SK-N-SH (cell line): ENCODE data around the gene TRIM5. TPM values are rescaled to one million over a fixed set of nuclear protein-coding genes. Genes with fewer than 3 reads are reported as not detected.

Experiments
- CTCF ChIA-PET: fragments of 300-600, 350-600 bp; formaldehyde crosslinking; extraction: SDS; loops from one replicate; lab custom pipeline; 2021; lab: Yijun Ruan, JAX
- POLR2A ChIA-PET: fragments of 350-600 bp; sonication (Branson Sonifier 250); formaldehyde crosslinking; extraction: SDS; loops from one replicate; lab custom pipeline; 2020; ENCODE audit warnings: antibody characterized with exemption, inconsistent platforms; lab: Yijun Ruan, JAX
- DNase-seq: peaks from one replicate; pipeline ENCODE4 v3.0.0; 2012
- H2AFZ ChIP-seq: fragments of 200-600 bp; sonication (generic); 2 replicates; pipeline ENCODE4 v1.8.1; 2016; ENCODE audit warnings: antibody characterized with exemption, mild to moderate bottlenecking, low read depth
- H3F3A ChIP-seq: fragments of 200-600 bp; sonication (generic); replicated peaks from 2 replicates; pipeline ENCODE3; 2016; ENCODE audit warnings: antibody characterized with exemption, mild to moderate bottlenecking; ENCODE audit not compliant: insufficient read depth
- H3K27ac ChIP-seq, 2 experiments: fragments of 200-500 bp in 1 of 2; fragments of 200-600 bp in 1 of 2; sonication (Bioruptor generic) in 1 of 2; sonication (generic), shearing (Covaris generic) in 1 of 2; 2 replicates each; pipeline versions ENCODE4 v1.5.1 to v1.6.1; 2014 to 2016; ENCODE audit warnings: low read depth in 2 of 2, inconsistent platforms in 1 of 2, low read length in 1 of 2, mild to moderate bottlenecking in 1 of 2, mixed read lengths in 1 of 2
- H3K27me3 ChIP-seq: fragments of 200-600 bp; sonication (generic), shearing (Covaris generic); 2 replicates; pipeline ENCODE4 v1.6.1; 2016; ENCODE audit warnings: mixed run types; ENCODE audit not compliant: insufficient read depth
- H3K36me3 ChIP-seq, 2 experiments: fragments of 200-500 bp in 1 of 2; fragments of 200-600 bp in 1 of 2; sonication (Bioruptor generic) in 1 of 2; sonication (generic) in 1 of 2; replicated peaks in 1 of 2; 2 replicates each; pipeline versions ENCODE3 to v1.5.1; 2014 to 2016; ENCODE audit warnings: low read length in 1 of 2, mild to moderate bottlenecking in 1 of 2; ENCODE audit not compliant: insufficient read depth in 2 of 2, control insufficient read depth in 1 of 2
- H3K4me1 ChIP-seq, 2 experiments: fragments of 200-500 bp in 1 of 2; fragments of 200-600 bp in 1 of 2; sonication (Bioruptor generic) in 1 of 2; sonication (generic), shearing (Covaris generic) in 1 of 2; 2 replicates each; pipeline versions ENCODE4 v1.5.1 to v1.6.1; 2014 to 2016; ENCODE audit warnings: low read depth in 1 of 2, low read length in 1 of 2, mixed run types in 1 of 2; ENCODE audit not compliant: insufficient read depth in 2 of 2, control insufficient read depth in 1 of 2
- H3K4me2 ChIP-seq: fragments of 200-600 bp; sonication (generic), shearing (Covaris generic); 2 replicates; pipeline ENCODE4 v1.6.1; 2017; ENCODE audit warnings: mixed run types
- H3K4me3 ChIP-seq, 2 experiments: fragments of 200-500 bp in 1 of 2; fragments of 200-600 bp in 1 of 2; sonication (Bioruptor generic) in 1 of 2; sonication (generic), shearing (Covaris generic) in 1 of 2; 2 replicates each; pipeline versions ENCODE4 v1.5.1 to v1.8.1; 2014 to 2016; ENCODE audit warnings: low read depth in 2 of 2, inconsistent platforms in 1 of 2, low read length in 1 of 2, mild to moderate bottlenecking in 1 of 2, mixed read lengths in 1 of 2, moderate library complexity in 1 of 2
- H3K79me2 ChIP-seq: fragments of 200-600 bp; sonication (generic); 2 replicates; pipeline ENCODE4 v1.8.1; 2017; ENCODE audit warnings: mild to moderate bottlenecking; ENCODE audit not compliant: insufficient read depth
- H3K9ac ChIP-seq: fragments of 200-600 bp; sonication (generic); 2 replicates; pipeline ENCODE4 v1.6.1; 2017; ENCODE audit warnings: mixed run types
- H3K9me2 ChIP-seq: fragments of 200-600 bp; sonication (generic); 2 replicates; pipeline ENCODE4 v1.6.1; 2017; ENCODE audit warnings: mixed run types
- H3K9me3 ChIP-seq: fragments of 200-600 bp; sonication (generic); 2 replicates; pipeline ENCODE4 v1.6.1; 2017; ENCODE audit warnings: mixed run types, mild to moderate bottlenecking, moderate library complexity
- H4K20me1 ChIP-seq: fragments of 200-600 bp; sonication (generic); 2 replicates; pipeline ENCODE4 v1.6.1; 2017; ENCODE audit warnings: mild to moderate bottlenecking, mixed run types; ENCODE audit not compliant: insufficient read depth
- CTCF ChIP-seq: fragments of 200-600 bp; sonication (generic); IDR thresholded peaks from 2 replicates; pipeline ENCODE4 v1.6.1; 2017; ENCODE audit warnings: antibody characterized with exemption, mild to moderate bottlenecking, moderate library complexity
- EP300 ChIP-seq, 2 experiments: IDR thresholded peaks; 2 replicates each; pipeline versions ENCODE4 v1.4.0 to v1.6.1; 2012; ENCODE audit warnings: borderline replicate concordance in 1 of 2, low read depth in 1 of 2, low read length in 1 of 2
- EZH2phosphoT487 ChIP-seq: fragments of 200-600 bp; sonication (generic); IDR thresholded peaks from 2 replicates; pipeline ENCODE4 v1.6.1; 2017; ENCODE audit warnings: low read depth, mixed run types, mild to moderate bottlenecking, antibody characterized with exemption, moderate library complexity, borderline replicate concordance
- FOSL2 ChIP-seq: IDR thresholded peaks from 2 replicates; pipeline ENCODE4 v1.4.0; 2012; ENCODE audit warnings: low read depth, mild to moderate bottlenecking, moderate library complexity, borderline replicate concordance
- FOXM1 ChIP-seq: IDR thresholded peaks from 2 replicates; pipeline ENCODE4 v1.4.0; 2012; ENCODE audit warnings: low read depth, mild to moderate bottlenecking
- GATA2 ChIP-seq: sonication (generic); formaldehyde crosslinking; IDR thresholded peaks from 2 replicates; pipeline ENCODE4 v1.5.0; 2020; ENCODE audit warnings: mild to moderate bottlenecking, missing genetic modification reagents
- JUND ChIP-seq: IDR thresholded peaks from 2 replicates; pipeline ENCODE4 v1.4.0; 2012
- MEF2A ChIP-seq: IDR thresholded peaks from 2 replicates; pipeline ENCODE4 v1.4.0; 2012; ENCODE audit warnings: low read depth, borderline replicate concordance
- MXI1 ChIP-seq: IDR thresholded peaks from 2 replicates; pipeline ENCODE4 v1.6.1; 2012; ENCODE audit warnings: mild to moderate bottlenecking, low read depth, low read length, improper control_type of control experiment
- NRF1 ChIP-seq: IDR thresholded peaks from 2 replicates; pipeline ENCODE4 v1.6.1; 2012; ENCODE audit warnings: low read depth, mild to moderate bottlenecking, low read length
- POLR2AphosphoS5 ChIP-seq: IDR thresholded peaks from 2 replicates; pipeline ENCODE4 v1.6.1; 2012; ENCODE audit warnings: low read depth, low read length
- RAD21 ChIP-seq: IDR thresholded peaks from 2 replicates; pipeline ENCODE4 v1.6.1; 2012; ENCODE audit warnings: mild to moderate bottlenecking, low read length
- RXRA ChIP-seq: IDR thresholded peaks from 2 replicates; pipeline ENCODE4 v1.4.0; 2012; ENCODE audit warnings: low read depth, mild to moderate bottlenecking, borderline replicate concordance
- SMC3 ChIP-seq: IDR thresholded peaks from 2 replicates; pipeline ENCODE4 v1.6.1; 2012; ENCODE audit warnings: low read depth, low read length, improper control_type of control experiment
- TEAD4 ChIP-seq: IDR thresholded peaks from 2 replicates; pipeline ENCODE4 v1.4.0; 2012; ENCODE audit warnings: mild to moderate bottlenecking, borderline replicate concordance; ENCODE audit not compliant: insufficient read depth
- USF2 ChIP-seq: fragments of 150-350 bp; IDR thresholded peaks from 2 replicates; pipeline ENCODE4 v1.6.1; 2017; ENCODE audit warnings: antibody characterized with exemption, low read length, low read depth, borderline replicate concordance
- YY1 ChIP-seq: IDR thresholded peaks from 2 replicates; pipeline ENCODE4 v1.4.0; 2012; ENCODE audit warnings: low read depth, mild to moderate bottlenecking
- WGBS: methylation state at CpG from one replicate; pipeline ENCODE4 v1.1.6; 2017; ENCODE audit warnings: low lambda C conversion rate; 5-methylcytosine and 5-hydroxymethylcytosine counted together
- polyA plus RNA-seq, 3 experiments: library from polyadenylated mRNA; depleted of rRNA; stranded (reverse); fragments of >200 nt; gene quantifications; 2 replicates each; pipeline ENCODE4 v1.2.3, GENCODE V29; 2012
- TF ChIP-seq, protein P1 (sequence below): IDR thresholded peaks from 2 replicates; pipeline ENCODE4 v1.4.0; 2012; ENCODE audit warnings: low read depth, borderline replicate concordance

The TRIM5 gene
- polyA plus RNA-seq, 1 of the 3 experiments (the other 2 are of a cell fraction), result 22.9 TPM

- no peaks in the 10 kb centered on the region; a peak in 1 of 4 replicates for H3K4me1 ChIP-seq
- ChIA-PET CTCF (no interaction called here), POLR2A (no interaction called here)
- no peaks in the 10 kb centered on the region for H3K9me2 ChIP-seq
- H3K27me3 ChIP-seq, result no peaks in the 10 kb centered on the region
- peaks cover 13% of the 10 kb centered on the region for H3F3A ChIP-seq
- no peaks in the 10 kb centered on the region for H3K36me3 ChIP-seq
- WGBS, result 85% methylated on average over 4 of the region's 4 CpGs
- H4K20me1 ChIP-seq, result no peaks in the 10 kb centered on the region
- H2AFZ ChIP-seq, result no peak overlapping the region
- no peak overlapping the region for H3K4me3 ChIP-seq
- H3K27ac ChIP-seq, result peak overlapping the region in 1 of 2 experiments; percentile 100; a peak in 1 of 4 replicates
- peaks cover 25% of the 10 kb centered on the region for H3K79me2 ChIP-seq
- no peak for TF ChIP-seq NRF1
- TF ChIP-seq CTCF, result no peak
- TF ChIP-seq YY1, result no peak
- DNase-seq, result no peak
- no peak overlapping the region for H3K9ac ChIP-seq
- no peaks in the 10 kb centered on the region for H3K9me3 ChIP-seq
- no peak overlapping the region for H3K4me2 ChIP-seq
Measured at GRCh38 chr11:5686426-5686825, 1.6 kb upstream of the TRIM5 start.

DNA sequence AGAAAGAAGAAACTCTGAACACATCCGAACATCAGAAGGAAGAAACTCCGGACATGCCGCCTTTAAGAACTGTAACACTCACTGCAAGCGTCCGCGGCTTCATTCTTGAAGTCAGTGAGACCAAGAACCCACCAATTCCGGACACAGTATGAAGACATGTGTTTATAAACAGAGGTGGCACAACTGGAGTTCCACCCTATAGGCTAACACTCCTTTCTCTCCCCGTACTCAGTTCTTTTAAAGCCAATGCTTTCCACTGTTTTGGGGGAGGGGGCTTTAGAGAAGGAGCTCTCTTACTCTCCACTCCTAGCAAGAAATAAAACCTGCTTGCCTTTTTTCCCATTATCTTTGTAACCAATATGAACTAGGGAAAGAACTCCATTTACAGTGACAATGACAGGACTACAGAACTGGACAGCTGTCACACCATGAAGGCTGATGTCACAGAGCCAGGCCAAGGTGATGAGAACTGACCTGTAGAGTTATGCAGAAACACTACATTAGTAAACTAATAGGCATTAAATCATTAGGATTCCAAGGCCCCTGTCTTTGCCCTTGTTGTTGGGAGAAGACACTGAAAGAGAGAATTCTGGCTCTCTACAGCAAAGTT is 733 bp downstream of the TRIM5 start:
- no peak for TF ChIP-seq USF2
- no peak for TF ChIP-seq POLR2AphosphoS5
- no peak for TF ChIP-seq RAD21
- TF ChIP-seq MXI1, result no peak
- no peak for TF ChIP-seq MEF2A
- TF ChIP-seq EP300 (IDR thresholded peaks at IDR 0.05; ENCODE audit: borderline replicate concordance in 1 of 2, low read depth in 1 of 2, low read length in 1 of 2), result no peak
- no peak for TF ChIP-seq FOSL2
- TF ChIP-seq FOXM1, result no peak
- TF ChIP-seq, protein P1, sequence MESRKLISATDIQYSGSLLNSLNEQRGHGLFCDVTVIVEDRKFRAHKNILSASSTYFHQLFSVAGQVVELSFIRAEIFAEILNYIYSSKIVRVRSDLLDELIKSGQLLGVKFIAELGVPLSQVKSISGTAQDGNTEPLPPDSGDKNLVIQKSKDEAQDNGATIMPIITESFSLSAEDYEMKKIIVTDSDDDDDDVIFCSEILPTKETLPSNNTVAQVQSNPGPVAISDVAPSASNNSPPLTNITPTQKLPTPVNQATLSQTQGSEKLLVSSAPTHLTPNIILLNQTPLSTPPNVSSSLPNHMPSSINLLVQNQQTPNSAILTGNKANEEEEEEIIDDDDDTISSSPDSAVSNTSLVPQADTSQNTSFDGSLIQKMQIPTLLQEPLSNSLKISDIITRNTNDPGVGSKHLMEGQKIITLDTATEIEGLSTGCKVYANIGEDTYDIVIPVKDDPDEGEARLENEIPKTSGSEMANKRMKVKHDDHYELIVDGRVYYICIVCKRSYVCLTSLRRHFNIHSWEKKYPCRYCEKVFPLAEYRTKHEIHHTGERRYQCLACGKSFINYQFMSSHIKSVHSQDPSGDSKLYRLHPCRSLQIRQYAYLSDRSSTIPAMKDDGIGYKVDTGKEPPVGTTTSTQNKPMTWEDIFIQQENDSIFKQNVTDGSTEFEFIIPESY, result no peak
- TF ChIP-seq JUND, result no peak
- TF ChIP-seq RXRA, result no peak
- no peak for TF ChIP-seq GATA2
- TF ChIP-seq SMC3, result no peak
- no peak for TF ChIP-seq EZH2phosphoT487
- no peak for TF ChIP-seq TEAD4
- WGBS, result 19% methylated on average over 8 of the region's 8 CpGs
- Histone ChIP-seq H4K20me1 (no peaks in the 10 kb centered on the region), H3K9me2 (no peaks in the 10 kb centered on the region), H3K4me1 (no peaks in the 10 kb centered on the region), H2AFZ (peak overlapping the region; percentile 69), H3F3A (peaks cover 13% of the 10 kb centered on the region), H3K27me3 (no peaks in the 10 kb centered on the region), H3K4me2 (peak overlapping the region; percentile 96), H3K79me2 (peaks cover 32% of the 10 kb centered on the region), H3K9me3 (no peaks in the 10 kb centered on the region), H3K27ac (peak overlapping the region; percentile 78 to 100; a peak in 3 of 4 replicates), H3K9ac (peak overlapping the region; percentile 83), H3K4me3 (peak overlapping the region; percentile 52 to 74; a peak in 3 of 4 replicates), H3K36me3 (peaks cover 2 to 5% of the 10 kb centered on the region in 2 experiments)
- no peak for DNase-seq
- POLR2A ChIA-PET, result no interaction called here
- CTCF ChIA-PET, result no interaction called here
